ENCODE data around the gene KLF18.
"Not testable (repeated sequence)": the region's sequence is repeated elsewhere in the genome, so short reads cannot be mapped to it uniquely, and the experiment has no call there.

The KLF18 gene

DNA sequence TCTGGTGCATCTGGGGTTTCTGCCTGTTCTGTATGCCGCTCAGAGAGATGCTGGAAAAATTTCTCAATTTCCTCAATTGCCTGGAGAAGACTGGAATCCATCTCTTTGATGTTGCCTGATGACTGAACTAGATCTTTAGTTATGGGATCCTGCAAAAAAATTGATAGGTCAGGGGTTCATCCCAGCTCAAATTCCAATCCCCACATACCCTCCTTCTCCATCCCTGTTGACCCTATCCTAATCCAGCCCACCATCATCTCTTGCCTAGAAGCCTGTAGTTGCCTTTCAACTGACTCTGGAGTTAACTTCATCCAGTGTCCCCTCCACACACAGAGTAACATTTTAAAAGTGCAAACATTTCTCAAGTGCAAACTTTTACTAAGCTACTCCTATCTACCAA, at the start of gene KLF18:
TSS of gene KLF18 (minus strand) at position 101 of the 400 bp plus-strand sequence. CDS start at position 101, 0 bp downstream.
- no peak for DNase-seq

DNA sequence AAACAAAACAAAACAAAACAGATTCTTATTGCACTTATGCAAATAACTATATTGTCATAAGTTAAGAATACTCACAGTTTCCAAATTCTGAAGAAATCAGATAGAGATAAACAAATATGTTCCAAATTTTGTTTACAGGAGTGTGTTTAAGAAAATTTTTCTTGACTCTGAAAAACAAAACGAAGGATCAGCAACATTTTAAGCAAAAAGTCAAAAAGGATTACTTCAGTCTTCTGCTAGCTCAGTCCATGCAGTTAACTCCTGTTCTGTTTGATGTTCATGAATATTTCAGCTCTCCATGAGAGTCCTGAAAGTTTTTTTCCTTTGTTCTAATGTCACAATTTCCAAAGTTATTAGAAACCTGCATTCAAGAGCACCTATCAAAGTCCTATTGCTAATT, 33.2 kb upstream of the KLF18 start:
- no peak for DNase-seq

GRCh38 chr1:44170281-44170823, 28.9 kb upstream of the KLF18 start:
- no peak for DNase-seq

GRCh38 chr1:44168520-44169098, 27.2 kb upstream of the KLF18 start:
- DNase-seq = no peak

DNA sequence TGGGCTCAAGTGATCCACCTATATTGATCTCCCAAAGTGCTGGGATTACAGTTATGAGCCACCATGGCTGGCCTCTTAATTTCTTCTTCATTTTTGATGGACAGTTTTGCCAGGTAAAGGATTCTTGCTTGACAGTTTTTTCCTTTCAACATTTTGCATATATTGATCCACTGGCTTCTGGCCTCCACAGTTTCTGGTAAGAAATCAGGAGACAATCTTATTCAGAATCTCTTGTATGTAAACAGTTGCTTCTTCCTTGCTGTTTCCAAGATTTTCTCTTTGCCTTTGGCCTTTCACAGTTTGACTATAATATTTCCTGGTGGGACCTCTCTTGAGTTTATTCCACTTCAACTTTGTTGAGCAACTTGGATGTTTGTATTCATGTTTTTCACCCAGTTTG, 20.1 kb upstream of the KLF18 start:
- no peak for DNase-seq

DNA sequence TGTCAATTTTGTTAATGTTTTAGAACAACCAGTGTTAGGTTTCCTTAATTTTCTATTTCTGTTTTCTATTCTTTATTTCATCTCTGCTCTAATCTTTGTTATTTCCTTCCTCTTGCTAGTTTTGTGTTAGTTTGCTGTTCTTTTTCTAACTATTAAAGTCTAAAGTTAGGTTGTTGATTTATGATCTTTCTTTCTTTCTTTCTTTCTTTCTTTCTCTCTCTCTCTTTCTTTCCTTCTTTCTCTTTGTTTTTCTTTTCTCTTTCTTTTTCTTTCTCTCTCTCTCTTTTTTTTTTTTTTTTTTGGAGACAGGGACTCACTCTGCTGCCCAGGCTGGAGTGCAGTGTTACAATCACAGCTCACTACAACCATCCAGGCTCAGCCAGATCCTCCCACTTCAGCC, 17.4 kb upstream of the KLF18 start:
- DNase-seq = no peak

DNA sequence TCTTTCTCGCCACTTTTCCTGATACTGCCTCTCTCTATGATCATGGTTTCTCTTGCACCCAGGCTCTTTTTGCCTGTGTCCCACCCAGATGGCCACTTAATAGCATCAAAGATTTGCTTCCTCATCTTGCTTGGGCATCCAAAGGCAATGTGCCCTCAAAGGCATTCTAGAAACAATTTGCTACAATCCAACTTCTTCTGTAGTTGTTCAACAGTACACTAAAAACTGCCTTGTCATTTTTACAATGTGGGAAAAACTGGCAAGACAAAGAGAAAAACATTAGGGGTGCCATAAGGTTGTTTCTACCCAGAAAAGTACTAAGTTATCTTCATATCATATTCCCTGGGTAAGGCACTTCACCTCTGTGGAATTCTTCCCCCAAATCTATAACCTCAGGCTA, 16.5 kb upstream of the KLF18 start:
- DNase-seq = no peak

DNA sequence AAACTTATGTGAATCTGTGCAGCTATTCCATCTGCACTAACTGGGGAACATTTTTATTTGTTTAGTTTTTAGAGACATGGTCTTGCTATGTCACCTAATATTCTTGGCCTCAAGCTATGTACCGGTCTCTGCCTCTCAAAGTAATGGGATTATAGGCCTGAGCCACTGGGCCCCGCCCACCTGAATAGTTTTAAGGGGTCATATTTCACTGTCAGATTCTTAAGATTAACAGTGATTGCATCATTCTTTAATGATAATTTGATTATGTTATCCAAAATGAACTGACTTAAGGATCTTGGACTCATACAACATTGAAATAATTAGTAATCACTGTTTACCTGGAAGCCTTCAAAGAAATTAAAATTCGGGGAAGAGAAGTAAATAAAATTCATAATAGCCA, 12.6 kb upstream of the KLF18 start:
- DNase-seq = no peak

DNA sequence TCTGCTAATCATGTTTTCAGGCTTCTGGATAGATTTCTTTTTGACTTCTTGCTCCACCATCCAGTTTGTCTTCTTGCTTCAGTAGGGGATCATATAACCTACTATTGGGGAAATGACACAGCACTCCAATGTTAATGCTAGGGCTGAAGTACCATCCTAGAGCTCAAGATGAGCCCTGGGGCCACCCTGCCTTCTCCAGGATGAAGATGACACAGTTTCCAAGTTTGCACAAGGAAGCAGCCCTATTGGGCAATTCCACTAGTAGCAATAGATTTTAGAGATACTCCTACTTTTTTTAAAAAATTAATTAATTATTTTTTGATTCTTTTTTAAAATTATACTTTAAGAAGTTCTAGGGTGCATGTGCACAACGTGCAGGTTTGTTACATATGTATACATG, 11.3 kb upstream of the KLF18 start:
- DNase-seq = no peak

GRCh38 chr1:44151808-44152207, 10.4 kb upstream of the KLF18 start:
- no peak for DNase-seq

DNA sequence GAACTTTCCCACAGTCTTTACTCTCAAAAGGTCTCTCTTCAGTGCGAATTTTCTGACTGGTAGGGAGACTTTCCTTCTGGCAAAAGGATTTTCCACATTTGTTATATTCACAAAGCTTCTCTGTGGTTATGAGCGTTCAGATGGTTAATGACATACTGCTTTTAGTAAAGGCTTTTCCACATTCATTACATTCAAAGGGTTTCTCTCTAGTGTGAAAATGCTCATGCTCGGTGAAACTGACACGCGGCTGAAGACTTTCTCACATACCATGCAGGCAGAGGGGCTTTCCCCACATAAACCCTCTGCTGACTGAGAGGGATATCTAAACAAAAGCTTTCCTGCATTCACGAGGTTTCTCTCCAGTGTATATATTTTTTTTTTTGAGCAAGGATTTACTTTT, 9.9 kb upstream of the KLF18 start:
- no peak for DNase-seq

DNA sequence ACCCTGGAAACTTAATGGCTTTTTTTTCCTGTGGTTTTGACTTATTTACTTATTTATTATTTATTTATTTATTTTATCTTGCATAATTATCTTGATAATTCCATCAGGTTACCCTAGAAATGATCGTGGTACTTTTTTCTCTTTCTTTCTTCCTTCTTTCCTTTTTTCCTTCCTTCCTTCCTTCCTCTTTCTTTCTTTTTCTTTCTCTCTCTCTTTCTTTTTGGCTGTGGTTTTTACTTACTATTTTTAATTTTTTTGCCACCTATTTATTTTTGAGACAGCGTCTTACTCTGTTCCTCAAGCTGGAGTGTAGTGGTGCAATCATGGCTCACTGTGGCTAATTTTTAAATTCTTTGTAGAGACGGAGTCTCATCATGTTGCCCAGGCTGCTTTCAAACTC, 6.2 kb upstream of the KLF18 start:
- no peak for DNase-seq

DNA sequence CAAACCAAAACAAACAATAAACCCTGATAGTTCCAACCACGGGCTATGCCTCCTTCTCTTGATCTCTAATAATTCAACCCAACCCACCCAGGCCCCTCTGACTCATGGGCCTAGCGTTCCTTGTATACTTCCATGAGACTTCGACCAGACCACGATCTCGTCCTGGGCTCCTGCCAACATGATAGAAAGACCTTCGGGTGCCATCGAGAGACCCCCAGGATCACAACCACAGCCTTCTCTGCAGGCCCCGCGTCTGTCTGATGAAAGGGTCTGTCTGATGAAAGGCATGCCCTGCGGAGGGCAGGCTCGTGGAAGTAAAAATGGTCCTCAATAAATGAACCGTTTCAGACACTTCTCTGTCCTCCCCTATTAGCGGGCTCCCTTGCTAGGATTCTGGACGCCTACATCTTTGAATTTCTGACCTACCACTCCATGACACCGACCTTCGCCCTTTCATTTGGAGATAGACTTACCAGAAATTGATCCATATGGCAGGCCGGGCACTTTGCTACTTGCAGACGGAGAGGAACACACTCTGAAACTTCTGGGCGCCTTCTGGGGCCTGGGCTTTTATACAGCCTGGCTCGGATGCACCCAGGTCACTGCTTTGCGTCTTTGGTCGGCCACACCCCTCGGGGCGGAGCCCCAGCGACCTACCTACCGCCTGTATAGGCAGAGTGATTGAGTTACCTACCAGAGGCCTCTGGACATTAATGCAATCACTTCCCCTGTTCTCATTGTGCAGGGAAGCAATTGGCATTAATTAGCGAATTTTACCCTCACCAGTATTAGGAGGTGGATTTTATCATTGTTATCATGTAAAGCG, 5.3 kb upstream of the KLF18 start:
- DNase-seq = no peak

DNA sequence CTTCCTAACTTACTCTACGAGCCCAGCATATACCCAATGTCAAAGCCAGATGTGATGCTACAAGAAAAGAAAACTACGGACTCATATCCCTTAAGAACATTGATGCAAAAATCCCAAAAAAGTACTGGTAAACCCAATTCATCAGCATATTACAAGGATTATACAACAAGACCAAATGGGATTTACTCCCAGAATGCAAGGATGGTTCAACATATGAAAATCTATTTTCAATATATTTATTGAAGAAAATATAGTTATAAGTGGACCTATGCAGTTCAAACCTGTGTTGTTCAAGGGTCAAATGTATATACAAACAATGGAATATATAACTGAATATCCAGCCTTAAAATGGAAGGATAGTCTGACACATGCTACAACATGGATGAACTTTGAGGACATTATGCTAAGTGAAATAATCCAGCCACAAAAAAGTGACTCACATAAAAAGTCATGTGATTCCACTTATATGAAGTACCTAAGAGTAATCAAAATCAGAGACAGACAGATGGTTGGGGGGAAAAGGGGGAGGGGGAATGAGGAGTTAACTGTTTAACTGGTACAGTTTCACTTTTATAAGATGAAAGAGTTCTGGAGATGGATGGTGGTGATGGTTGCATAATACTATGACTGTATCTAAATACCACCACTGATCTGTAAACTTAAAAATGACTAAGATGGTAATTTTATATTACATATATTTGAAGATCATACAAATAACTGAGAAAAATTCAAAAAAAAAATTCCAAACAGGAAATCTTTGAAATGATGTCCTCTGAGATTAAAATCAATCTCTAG, 3.7 kb upstream of the KLF18 start:
- no peak for DNase-seq

DNA sequence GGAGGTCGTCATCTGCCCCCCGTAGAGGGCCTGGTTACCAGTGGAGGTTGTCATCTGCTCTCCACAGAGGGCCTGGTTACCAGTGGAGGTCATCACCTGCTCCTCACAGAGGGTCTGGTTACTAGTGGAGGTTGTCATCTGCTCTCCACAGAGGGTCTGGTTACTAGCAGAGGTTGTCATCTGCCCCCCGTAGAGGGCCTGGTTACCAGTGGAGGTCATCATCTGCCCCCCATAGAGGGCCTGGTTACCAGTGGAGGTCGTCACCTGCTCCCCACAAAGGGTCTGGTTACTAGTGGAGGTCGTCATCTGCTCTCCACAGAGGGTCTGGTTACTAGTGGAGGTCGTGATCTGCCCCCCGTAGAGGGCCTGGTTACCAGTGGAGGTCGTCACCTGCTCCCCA, 1.9 kb downstream of the KLF18 start:
- DNase-seq = not testable (repeated sequence)

DNA sequence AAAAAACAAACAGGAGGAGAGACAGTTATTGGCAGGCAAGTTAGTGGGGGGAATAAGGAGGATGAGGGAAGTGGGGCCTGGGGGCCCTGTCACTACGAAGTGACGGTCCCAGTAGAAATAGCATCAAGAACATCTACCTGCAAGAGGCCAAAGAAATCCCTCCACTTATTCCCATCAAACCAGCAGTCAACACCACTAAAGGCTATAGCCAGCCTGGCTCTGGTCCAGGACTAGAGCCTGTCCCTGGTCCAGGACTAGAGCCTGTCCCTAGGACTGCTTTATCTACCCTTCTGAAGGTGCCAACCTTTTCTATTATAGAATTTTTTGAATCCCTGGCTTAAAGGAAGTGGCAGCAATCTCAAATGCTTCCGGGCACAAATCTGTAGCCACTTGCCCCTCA, 3.2 kb downstream of the KLF18 start:
- DNase-seq = no peak

GRCh38 chr1:44135886-44136285, 5.5 kb downstream of the KLF18 start:
- no peak for DNase-seq

- DNase-seq = no peak
Measured at GRCh38 chr1:44134071-44134920, 7.1 kb downstream of the KLF18 start.

- no peak for DNase-seq
Measured at GRCh38 chr1:44131411-44131810, 10.0 kb downstream of the KLF18 start.

- no peak for DNase-seq
Measured at GRCh38 chr1:44129616-44130500, 11.6 kb downstream of the KLF18 start.

DNA sequence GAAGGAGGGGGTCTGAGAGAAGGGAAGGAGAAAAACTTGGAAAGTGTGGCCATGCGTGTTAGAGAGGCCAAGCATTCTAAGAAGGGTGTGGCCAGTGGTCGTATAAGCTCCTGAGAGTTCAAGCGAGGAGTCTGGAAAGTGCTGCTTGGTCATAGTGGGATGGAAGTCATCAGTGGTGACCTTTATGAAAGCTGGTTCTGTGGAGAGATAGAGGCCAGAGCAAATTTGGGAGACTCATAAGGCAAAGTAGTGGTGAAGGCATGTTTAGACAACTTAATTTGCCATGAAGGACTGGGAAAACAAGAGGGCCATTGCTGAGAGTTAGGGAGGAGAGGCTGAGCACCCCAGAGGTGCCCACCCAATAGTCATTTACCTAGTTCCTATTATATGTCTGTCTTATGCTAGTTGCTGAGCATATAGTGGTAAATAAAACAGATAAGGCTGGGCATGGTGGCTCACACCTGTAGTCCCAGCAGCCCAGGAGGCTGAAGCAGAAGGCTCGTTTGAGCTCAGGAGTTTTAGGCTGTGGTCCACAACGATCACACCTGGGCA, 21.0 kb downstream of the KLF18 start:
- DNase-seq = no peak
